Activated CD8-positive, alpha-beta memory T cell treated with anti-CD3 and anti-CD28 coated beads for 1 hour (primary cell): Measurements from ENCODE around the gene TMEM203.

Experiments
- DNase-seq, 2 donors: peaks; one replicate each; pipeline ENCODE4 v3.0.0-alpha.2; 2020; ENCODE audit warnings: low read depth in 1 of 2; ENCODE audit errors: extremely low read depth in 1 of 2

The TMEM203 gene

DNA sequence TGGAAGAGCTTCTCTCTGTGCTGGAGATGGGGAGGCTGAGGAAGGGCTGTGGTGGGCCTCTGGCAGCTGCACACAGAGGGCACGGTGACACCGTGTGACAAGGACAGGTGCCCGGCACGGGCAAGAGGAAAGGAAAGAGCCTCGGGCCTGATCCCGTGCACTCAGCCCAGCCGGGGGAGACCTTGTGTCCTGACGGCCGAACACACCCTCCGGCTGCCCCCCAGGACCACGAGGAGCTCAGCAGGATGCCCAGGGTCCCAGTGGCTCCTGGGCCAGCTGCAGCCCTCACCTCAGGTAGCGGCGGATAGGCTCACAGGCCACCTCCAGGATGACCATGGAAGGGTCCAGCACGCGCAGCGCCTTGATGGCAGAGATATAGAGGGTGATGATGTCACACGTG lies 22.6 kb downstream of the TMEM203 start:
- DNase-seq = no peak

- no peak for DNase-seq
Measured at GRCh38 chr9:137181680-137182079, 23.8 kb downstream of the TMEM203 start.

DNA sequence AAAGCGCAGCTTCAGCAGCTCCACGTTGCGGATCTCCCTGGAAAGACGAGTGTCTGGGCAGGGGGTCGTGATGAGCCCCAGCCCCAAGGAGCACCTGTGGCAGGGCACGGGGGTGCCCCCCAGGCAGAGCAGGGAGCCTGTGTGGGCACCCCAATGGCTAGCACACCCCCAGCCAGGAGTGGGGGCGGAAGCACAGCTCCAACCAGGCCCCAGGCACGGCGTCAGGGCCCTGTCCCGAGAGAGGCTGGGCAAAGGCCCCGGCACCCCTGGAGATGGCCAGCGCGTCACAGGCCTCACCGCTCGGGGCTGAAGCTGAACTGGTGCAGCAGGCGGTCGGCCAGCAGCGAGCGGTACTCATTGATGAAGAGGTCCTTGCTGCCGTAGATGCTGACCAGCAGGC lies 25.0 kb downstream of the TMEM203 start:
- no peak for DNase-seq

DNA sequence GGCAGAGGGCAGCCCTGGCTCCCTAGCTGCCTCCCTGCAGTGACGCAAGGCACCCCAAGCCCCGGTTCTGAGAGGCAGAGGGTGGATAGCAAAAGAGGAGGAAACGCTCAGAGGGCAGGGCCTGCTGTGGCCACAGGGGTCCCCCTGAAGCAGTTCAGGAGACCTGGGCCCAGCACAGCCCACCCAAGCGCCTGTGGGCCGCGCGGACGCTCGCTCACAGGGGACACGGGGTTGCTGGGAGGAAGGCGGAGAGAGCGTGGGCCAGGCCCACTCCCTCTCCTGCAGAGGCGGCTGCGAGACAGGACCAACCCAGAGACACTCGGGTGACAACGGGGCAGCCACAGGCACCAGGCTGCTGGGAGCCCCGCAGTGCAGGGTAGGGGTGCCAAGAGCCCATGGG lies 25.7 kb downstream of the TMEM203 start:
- no peak for DNase-seq

- DNase-seq = no peak
Measured at GRCh38 chr9:137178939-137179630, 26.4 kb downstream of the TMEM203 start.

- no peak for DNase-seq
Measured at GRCh38 chr9:137178201-137178938, 27.1 kb downstream of the TMEM203 start.

GRCh38 chr9:137176302-137177182 lies 28.9 kb downstream of the TMEM203 start:
- no peak for DNase-seq

DNA sequence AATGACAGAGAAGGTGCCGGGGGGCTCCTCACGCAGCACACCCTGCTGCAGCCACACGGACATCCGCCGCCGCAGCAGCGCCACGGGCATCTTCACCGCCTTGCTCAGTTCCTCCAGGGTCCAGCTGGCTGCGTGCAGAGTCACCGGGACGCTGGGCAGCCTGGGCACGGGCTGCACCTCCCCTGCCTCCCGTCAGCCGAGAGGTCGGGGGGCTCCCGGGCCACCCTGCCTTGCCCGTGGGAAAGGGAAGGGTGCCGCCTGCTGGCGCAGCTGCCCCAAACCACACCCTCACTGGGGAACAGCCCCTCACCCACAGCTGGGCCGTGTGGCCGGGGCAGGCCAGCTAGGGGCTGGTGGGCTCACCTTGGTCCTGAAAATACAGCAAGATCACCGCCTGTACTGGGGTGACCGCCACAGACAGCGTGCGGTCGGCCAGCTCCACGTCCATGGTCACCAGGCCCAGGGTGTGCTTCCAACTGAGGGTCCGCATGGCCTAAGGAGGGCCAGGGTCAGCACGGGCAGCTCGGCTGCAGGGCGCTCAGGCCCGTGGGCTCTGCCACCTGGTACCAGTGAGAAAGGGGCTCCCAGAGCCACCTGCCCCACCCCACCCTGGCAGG lies 30.0 kb downstream of the TMEM203 start:
- DNase-seq = no peak

DNA sequence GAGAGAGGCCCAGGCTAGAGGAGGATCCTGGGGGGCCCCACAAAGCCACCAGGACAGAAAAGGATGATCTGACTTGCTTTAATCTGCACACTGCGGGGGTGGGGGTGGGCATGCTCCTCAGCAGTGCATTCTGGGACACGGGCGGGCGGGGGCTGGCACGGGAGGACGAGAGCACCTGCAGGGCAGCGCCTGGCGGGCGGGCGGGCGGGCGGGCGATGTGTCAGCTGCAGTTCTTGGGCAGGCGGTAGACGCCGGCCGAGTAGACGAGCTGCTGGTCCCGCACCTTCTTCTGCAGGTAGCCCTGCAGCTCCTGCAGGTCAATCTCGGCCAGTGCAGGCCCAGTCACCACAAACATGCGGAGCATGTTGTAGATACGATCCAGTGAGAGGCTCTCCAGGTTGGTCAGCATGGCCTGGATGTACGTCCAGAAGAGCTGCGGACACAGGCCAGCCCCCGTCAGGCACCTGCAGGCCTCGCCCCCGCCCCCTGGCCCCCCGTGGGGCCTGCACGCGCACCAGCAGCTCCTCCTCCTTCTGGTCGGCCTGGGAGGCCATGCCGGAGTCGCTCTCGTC lies 30.6 kb downstream of the TMEM203 start:
- DNase-seq = no peak

DNA sequence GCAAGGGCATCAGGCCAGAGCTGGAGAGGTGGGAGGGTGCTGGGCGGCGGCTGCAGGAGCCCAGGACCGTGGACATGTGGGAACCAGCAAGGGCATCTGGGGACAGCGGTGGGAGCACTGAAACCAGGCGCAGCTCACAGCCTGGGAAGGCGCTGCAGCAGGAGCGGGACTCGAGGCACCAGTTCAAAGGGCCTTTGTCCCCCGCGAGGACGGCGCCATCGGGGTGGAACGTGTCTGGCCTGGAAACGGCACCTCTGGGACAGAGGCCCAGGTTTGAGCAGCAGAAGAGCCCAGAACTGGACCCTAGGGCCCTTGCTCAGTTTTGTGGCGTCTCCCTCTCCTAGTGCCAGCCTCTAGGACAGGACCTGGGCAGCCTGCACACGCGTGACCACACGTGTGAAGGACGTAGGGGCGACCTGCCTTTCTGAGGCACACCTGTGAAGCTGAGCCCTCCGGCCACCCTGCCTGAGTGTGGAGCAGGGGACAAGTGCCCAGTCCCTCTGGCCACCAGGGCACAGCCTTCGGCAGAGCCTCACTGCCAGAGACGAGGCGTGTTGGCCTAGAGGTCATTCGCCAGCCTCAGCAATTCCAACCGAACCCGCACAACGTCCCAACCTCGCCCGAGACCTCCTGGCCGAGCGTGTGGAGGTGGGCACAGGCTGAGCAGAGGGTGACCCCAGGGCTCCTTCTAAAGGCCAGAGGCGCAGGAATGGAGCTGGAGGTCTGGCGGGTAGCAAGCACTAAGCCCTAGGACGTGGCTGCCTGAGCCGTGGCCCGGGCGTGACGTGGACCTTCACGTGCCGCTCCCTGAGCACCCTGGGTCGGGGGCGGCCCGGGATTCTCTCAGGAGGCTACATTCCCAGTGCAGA lies 31.4 kb downstream of the TMEM203 start:
- no peak for DNase-seq

DNA sequence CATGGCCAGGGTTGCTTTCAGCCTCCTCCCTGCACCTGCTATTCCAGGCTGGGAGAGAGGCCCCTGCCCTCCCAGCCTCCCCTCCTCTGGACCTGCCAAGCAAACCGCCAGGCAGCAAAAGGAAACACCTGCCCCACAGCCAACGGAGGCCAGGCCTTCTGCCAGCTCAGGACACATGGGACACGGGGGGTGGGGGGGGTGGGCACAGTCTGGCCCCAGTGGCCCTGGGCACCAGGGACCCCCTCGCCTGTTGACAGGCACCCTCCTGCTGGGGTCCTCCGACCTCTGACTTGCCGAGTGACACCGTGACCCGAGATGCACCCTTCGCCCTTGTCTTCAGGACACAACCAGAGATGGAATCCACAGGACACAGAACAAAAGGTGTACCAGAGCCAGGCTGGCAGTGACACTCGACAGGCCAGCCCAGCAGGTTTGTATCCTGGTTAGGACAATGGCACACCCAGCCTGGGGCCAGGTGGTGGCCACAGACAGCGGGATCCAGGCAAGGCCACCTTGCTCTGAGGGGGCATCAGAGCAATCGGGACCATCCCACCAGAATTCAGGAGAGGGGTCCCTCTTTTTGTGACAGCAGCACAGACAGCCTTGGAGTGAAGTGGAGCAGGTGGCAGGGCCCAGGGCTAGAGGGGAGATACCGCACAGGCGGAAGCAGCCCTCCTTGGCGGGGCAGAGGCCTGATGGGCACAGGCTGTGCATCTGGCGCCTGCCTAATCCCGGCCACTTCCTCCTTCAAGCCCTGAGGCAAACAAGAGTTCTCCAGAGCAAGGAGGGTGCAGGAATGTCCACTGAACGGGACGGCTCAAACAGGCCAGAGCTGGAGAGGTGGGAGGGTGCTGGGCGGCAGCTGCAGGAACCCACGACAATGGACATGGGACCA lies 32.3 kb downstream of the TMEM203 start:
- DNase-seq = no peak

GRCh38 chr9:137171149-137171900 lies 34.1 kb downstream of the TMEM203 start:
- DNase-seq = no peak

GRCh38 chr9:137170486-137171148 lies 34.8 kb downstream of the TMEM203 start:
- no peak for DNase-seq

GRCh38 chr9:137169896-137170358 lies 35.5 kb downstream of the TMEM203 start, which contains the start of gene LRRC26:
LRRC26 (minus strand) TSS chr9:137170051; CDS start chr9:137169943, 108 bp downstream.
- DNase-seq = no peak

GRCh38 chr9:137168904-137169856 lies 36.3 kb downstream of the TMEM203 start:
- DNase-seq = no peak

GRCh38 chr9:137168573-137168903 lies 36.9 kb downstream of the TMEM203 start:
- DNase-seq = no peak
